ENCODE results near the gene ORAI1.
A peak's percentile ranks its signal among the peaks of the same experiment; 100 is the strongest.
"Not testable (repeated sequence)": the region's sequence is repeated elsewhere in the genome, so short reads cannot be mapped to it uniquely, and the experiment has no call there.

The ORAI1 gene

DNA sequence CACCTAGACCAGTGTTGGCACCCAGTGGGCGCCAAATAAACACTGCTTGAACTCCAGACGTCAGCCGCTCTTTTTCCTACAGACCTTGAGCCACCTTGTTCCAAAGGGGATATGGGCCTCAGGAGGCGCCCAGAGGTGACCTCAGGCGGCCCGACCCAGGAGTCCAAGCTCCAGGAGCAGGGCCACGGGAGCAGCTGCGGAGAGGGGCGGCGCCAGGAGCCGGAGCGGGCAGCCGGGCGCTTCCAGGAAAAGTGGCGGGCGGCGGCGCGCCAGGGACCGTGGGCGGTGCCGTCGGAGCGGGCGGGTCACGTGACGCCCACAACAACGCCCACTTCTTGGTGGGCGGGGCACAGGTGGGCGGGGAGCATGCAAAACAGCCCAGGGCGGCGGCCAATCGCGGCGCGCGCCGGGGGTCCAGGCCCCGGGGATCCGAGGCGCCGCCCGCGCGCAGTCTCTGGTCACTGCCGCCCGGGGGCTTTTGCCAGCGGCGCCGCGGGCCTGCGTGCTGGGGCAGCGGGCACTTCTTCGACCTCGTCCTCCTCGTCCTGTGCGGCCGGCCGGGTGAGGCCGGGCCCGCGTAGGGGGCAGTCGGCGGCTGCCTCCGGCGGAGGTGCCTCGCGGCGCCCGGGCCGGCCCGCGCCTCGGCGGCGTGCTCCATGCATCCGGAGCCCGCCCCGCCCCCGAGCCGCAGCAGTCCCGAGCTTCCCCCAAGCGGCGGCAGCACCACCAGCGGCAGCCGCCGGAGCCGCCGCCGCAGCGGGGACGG, at the start of gene ORAI1:
Gene ORAI1, plus strand, starts transcription at position 444 of the 766 bp plus-strand sequence.
- peak; percentile 76 for DNase-seq

GRCh38 chr12:121576851-121577391, 49.4 kb upstream of the ORAI1 start:
- DNase-seq = no peak

DNA sequence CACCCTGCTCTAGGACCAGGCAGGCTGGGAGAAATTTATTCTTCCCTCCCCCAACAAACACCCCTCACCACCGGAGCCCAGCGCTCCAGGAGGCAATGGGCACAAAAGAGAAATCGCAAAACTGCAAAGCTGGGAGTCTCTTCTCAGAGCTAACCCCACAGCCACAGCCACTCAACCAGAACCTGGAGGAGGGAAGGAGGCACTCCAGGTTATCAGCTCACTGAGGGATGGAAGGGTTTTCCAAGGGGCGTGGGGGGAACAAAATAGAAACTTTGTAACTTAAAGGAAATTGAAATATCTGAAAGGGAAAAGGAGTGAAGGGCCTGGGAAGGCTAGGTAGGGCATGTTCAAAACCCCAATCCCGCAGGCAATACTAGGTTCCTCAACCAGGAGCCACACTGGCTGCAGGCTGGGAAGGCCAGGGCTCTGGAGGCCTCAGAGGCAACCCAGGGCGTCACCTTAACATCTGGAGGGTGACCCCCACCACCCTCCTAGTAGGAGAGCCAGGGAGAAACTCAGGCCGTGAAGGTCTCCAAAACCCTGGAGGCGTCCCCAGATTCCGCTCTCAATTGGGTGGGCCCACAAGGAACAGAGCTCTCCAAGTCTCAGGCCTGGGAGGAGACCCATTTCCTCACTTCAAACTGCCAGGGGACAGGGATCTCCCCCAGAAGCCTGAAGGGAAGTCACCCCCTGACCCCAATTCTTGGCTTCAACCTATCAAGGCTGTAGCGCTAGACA, 48.7 kb upstream of the ORAI1 start:
- no peak for DNase-seq

DNA sequence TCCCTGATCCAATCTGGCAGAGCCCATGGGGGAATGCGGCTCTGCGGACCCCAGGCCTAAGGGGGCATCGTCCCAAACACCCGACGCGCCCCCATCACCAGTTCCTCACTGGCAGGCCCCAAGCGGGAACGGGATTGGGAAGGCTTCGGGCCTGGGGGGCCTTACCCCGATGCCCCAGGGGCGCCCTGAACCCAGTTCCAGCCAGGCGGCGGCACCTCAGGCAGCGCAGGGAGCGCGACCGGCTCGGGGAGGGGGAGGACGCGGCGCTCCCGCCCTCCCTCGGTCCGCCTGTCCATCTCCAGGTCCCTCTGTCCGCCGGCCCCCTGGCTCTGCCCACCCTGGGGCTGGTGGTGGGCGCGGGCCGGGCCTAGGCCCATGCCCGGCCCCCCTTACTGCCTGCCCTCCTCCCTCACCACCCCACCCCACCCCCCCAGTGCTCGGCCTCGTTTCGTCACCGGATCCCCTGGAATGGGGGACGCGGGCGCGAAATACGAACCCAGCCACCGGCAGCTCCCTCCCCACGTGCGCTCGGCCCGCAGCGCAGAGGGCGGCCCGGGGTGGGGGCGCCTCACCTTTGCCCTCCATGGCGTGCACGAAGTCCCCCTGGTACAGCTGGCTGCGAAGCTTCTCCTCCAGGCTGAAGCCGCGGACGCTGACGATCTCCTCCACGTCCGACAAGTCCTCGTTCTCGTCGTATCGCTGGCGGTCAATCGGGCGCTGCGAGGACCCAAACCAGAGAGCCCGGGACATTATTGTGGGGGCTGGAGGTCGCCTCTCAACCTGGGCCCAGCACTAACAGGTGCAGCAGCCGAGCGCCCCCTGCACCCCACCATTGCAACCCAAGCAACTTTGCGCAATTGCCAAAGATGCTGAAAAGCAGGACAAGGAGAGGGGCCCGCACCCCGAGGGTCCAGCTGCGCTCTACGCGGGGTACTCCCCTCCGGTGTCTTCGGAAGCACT, 47.8 kb upstream of the ORAI1 start:
- DNase-seq = no peak

GRCh38 chr12:121579190-121579791, 47.0 kb upstream of the ORAI1 start:
- no peak for DNase-seq

GRCh38 chr12:121579981-121580868, 46.1 kb upstream of the ORAI1 start:
- peak; percentile 14 for DNase-seq

- no peak for DNase-seq
Measured at GRCh38 chr12:121580959-121581685, 45.2 kb upstream of the ORAI1 start, which contains the start of gene KDM2B. KDM2B (minus strand) TSS chr12:121581023; CDS start chr12:121580911, 112 bp downstream.

DNA sequence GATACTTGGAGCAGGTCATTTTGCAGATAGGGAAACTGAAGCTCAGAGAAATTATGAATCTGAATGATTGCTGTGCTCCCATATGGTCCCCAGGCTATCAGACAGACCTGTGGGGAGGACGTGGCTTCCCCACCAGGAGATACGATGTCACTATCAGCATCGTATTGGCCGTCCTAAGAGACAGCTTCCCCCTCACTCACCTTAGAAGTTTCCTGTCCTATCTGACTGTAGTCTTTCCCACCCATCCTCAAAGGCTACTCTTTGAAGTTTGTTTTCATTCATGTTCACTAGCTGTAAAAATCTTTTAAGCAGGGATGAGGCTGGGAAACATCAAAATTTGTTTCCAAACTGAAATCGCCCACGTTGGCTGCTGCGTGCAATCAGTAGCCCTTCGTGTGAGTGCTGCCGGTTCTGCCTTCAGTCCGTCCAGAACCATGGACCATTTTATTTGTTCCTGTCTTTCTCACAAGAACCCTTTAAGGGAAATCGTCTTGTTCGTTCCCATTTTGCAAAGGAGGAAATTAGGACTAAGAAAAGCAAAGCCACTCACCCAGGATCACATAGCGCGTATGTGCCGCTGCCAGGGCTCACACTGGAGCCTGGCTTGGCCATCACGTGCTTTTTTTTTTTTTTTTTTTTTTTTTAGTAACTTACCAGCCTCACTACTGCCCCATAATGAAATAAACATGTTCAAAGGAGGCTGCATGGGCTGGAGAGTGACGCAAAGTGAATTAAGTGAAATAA, 44.5 kb upstream of the ORAI1 start:
- DNase-seq = no peak

- DNase-seq = no peak
Measured at GRCh38 chr12:121582583-121583333, 43.6 kb upstream of the ORAI1 start.

- DNase-seq = not testable (repeated sequence)
Measured at GRCh38 chr12:121583334-121583661, 43.0 kb upstream of the ORAI1 start.

GRCh38 chr12:121584885-121585284, 41.4 kb upstream of the ORAI1 start:
- not testable (repeated sequence) for DNase-seq

GRCh38 chr12:121590476-121591143, 35.7 kb upstream of the ORAI1 start:
- no peak for DNase-seq

DNA sequence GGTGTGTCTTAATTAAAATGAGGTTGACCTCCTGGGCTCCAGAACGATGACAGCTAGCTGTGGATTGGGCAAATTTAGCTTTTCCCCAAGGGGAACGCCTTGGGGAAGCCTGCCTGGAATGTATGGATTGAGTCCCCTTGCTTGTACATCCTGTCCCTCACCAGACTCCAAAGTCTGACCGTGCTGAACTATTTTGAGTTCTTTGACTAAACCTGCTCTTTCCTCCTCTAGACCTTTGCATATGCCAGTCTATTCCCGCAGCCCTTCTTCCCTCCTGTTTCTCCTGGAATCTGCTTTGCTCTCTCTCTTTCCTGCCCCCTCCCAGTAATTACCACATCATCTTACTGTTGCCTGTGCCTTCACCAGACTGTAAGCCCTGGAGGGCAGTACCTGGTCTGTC, 34.0 kb upstream of the ORAI1 start:
- DNase-seq = no peak

DNA sequence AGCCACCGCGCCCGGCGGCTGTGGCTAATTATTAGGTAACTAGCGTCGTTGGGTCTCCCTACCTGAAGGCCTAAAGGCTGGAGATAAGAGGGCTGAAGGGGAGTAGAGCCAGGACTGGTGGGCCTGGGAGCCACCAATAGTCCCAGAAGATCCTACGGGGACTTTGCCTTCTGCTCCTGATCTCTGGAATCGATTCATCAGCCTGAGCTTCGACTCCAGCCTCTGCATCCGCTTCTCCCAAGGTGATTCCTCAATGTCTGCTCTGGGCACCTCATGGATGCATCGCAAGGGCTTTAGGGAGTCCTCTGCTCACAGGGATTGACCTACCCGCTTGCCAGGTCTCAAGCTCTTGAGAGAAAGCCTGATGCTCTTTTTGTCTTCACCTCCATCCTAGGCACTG, 30.8 kb upstream of the ORAI1 start:
- no peak for DNase-seq

DNA sequence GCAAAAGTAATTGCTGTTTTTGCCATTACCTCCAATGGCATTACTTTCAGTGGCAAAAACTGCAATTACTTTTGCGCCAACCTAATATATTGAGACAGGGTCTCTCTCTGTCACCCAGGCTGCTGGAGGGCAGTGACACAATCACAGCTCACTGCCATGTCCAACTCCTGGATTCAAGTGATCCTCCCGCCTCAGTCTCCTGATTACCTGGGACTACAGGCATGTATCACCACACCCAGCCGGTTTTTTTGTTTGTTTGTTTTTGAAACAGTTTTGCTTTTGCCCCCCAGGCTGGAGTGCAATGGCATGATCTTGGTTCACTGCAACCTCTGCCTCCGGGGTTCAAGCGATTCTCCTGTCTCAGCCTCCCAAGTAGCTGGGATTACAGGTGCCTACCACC, 29.8 kb upstream of the ORAI1 start:
- DNase-seq = no peak

- DNase-seq = no peak
Measured at GRCh38 chr12:121600702-121601336, 25.5 kb upstream of the ORAI1 start.

GRCh38 chr12:121602766-121603165, 23.6 kb upstream of the ORAI1 start:
- no peak for DNase-seq

- no peak for DNase-seq
Measured at GRCh38 chr12:121603581-121603980, 22.7 kb upstream of the ORAI1 start.

Measured in NCI-H2029 treated with DMSO at 0.1 percent for 48 hours (cell line).